GM19238 (cell line): ENCODE results near the gene LLGL1.

Source experiments
- DNase-seq: peaks from one replicate; pipeline ENCODE4 v3.0.0; 2011; ENCODE audit warnings: low spot score; ENCODE audit not compliant: insufficient read length

Gene LLGL1

DNA sequence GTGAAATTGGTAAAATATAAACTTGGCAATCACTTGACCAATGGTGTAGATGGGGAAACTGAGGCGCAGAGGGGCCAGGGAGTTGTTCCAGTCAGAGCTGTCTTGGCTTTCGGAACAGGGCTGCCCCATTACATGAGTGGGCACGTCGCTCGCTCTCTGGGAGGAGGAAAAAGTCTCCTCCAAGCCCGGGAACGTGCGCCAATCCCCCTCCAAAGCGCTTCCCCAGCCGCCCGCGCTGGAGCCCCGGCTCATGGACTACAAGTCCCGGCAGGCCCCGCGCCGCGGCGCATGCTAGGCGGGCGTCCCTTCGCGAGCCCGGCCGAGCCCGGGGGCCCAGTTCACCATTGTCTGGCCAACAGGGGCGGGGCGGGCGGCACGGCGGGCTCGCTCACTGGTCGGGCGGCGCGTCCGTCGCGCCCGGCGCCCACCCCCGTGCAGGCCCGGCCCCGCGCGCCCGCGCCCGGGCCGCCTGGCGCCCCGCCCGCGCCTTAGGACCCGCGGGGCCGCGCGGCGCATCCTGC lies at the start of gene LLGL1:
Gene LLGL1 (plus strand): TSS at position 515 of the 521 bp plus-strand sequence. CDS start 48 bp downstream, outside the sequence.
- peak; percentile 100 for DNase-seq

DNA sequence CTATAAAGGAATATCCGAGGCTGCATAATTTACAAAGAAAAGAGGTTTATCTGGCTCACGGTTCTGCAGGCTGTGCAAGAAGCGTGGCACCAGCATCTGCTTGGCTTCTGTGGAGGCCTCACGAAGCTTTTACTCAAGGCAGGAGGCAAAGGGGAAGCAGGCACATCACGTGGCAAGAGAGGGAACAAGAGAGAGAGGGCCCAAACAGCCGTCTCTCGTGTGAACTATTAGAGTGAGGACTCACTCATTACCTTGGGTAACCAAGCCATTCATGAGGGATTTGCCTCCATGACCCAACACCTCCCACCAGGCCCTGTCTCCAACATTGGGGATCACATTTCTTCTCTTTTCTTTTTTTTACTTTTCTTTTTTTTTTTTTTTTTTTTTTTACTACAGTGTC lies 49.3 kb upstream of the LLGL1 start:
- no peak for DNase-seq

DNA sequence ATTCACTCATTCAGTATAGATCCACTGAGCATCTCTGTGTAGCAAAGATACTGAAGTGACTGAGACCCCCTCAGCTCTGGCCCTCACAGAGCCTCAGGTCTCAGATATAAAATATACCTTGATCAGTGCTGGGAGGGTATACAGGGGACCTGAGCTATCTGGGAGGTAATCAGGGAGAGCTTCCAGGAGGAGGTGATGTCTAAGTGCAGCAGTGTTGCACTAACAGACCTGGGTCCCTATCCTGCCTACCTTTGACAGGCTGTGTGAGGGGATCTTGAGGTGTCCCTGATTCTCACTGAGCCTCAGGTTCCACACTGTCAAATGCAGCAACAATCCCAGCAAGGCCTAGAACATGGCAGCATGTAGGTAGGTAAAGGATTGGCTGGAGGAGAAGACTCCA lies 48.3 kb upstream of the LLGL1 start:
- no peak for DNase-seq

DNA sequence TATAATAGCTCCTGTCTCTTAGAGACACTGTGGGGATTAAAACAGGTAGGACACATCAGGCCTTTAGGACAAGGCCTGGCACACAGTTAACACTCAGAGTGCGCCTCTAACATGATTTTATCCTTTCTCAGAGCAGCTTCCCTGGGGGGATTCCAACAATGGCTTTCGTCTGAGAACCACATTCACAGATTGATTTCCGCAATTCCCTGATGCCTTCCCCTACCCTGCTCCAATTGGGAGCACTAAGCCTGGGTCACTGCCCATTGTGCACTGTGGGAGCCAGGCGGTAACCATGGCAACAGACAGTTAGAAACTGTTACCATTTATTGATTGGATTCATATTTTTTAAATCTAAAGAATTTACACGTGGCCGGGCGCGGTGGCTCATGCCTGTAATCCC lies 47.7 kb upstream of the LLGL1 start:
- DNase-seq: no peak

DNA sequence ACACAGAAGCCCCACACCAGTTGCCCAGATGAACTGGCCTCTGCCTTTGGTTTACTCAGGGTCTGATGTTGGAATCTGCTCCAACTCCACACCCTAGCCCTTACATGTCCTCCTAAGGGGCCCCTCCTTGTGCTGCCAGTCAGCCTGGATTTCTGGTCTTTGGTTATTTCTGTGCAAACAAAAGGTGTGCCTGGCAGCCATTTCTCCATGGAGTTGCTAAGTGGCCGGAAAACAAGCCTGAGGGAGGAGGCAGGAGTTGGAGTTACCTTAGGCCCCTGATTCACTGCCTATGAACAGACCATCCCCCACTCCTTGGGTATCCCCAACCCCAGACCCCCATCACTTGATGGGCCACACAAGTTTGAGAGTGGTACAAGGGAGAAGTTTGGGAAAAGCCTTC lies 46.2 kb upstream of the LLGL1 start:
- no peak for DNase-seq

DNA sequence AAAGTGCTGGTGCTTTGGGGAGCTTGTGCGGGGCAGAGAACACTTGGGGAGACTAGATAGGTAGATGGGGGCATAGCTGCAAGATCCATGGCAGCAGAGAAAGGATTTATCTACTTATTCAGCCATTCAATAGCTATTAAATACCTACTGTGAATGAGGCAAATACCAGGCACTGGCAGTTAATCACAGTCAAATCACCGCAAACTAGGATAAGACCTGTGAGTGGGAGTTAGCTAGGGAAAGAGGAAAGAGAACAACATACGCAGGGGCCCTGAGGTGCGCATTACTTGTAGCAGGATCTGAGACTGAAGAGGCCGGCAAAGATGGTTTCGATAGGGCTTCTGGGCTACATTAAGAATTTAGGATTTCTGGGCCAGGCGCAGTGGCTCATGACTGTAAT lies 45.6 kb upstream of the LLGL1 start:
- no peak for DNase-seq

DNA sequence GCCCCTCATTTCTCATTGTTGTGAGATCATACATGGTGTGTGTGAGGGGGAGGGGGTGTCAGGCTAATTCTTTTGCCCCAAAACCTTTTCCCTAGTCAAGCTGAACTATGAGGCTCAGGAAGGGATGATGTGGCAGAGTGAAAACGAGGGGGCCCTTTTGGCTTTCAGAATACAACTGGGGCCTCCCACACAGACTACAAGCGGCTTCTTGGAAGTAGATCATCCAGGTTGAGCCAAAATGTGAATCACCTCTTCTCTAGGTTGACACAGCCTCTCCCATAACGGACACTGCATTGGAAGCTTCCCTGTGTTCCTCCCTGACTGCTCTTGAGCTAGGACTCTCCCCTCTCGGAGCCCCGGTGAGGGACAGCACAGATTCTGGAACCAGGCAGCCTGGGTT lies 44.1 kb upstream of the LLGL1 start:
- no peak for DNase-seq

DNA sequence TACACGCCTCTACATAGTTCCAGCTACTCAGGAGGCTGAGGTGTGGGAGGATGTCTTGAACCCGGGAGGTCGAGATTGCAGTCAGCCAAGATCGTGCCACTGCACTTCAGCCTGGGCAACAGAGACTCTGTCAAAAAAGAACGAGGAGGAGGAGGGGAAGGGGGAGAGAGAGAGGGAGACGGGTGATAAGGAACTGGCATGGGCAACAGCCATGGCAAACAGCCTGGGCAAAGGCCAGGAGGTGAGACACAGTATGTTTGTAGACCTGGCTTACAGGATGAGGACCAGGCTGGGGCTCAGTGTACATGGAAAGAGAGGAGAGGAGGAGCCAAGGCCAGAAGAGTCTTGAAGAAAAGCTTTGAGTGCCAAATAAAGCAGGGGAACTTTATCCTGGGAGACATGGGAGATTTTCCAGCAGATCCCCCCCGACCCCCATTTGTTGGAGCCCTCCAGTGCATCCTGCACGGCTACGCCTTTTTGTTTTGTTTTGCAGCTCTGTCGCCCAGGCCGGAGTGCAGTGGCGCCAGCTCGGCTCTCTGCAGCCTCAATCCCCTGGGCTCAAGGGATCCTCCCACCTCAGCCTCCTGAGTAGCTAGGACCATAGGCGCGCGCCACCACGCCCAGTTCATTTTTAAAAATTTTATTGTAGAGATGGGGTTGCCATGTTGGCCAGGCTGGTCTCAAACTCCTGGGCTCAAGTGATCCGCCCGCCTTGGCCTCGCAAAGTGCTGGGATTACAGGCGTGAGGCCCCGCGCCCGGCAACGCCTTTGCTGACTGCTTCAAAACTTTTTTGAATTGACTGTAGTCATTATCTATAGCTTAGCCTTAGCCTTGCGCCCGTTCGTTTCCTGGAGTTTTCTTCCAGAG lies 43.1 kb upstream of the LLGL1 start:
- no peak for DNase-seq

DNA sequence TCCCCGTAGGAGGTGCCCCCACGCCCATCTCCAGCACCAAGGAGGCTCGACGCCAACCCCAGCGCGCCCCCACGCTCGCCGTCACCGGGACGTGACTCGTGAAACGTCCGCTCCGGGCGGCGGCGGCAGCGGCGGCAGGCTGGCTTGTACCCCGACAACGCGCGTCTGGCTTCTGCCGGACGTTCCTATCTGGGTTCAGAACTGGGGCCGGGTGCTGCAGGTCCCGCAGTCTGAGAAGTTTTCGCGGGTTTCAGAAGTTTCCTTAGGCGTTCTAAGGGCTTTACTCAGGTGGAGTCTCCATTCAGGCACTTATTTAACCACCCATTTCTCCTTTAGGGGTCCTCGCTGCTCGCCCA lies 42.5 kb upstream of the LLGL1 start:
- DNase-seq: peak; percentile 75

DNA sequence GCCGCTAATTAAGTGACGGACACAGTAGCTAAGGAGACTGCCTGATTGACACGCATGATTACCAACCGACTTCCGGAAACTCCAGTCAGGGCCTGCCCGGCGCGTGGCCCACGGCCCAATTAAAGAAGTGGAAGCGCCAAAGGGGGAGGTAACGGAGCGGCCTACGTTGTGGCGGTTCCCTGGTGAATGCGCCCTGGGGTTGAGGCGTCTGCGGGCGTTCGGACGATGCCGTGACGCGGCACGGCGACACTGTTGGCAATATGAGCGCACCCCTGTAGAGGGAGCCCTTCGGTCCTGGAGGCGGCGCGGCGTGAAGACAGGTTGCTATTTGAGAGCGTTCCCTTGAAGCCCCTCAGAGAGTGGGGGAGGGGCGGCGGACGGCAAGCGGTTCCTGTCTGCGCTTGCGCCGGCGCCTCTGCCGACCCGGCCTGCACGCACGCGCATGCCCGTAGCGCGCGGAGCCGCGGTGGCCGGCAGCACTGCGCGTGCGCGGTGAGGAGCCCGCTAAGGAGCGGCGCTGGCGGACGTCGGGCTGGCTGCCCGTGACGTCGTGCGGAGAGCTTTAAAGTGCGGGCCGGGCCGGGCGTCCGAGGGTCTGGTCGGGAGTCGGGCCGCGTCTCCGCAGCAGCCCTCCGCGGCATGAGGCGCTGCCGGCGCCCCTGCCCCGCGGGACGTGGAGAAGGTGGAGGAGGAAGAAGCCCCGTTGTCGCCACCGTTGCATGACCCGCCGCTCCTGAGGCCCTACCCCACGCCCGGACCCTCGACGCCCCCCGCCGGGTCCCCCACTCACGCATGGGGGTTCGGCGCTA lies 41.9 kb upstream of the LLGL1 start, which contains the start of gene ALKBH5:
Gene ALKBH5 (plus strand): TSS at position 495 of the 809 bp plus-strand sequence. CDS start 416 bp downstream, outside the sequence.
- peak; percentile 97 for DNase-seq

DNA sequence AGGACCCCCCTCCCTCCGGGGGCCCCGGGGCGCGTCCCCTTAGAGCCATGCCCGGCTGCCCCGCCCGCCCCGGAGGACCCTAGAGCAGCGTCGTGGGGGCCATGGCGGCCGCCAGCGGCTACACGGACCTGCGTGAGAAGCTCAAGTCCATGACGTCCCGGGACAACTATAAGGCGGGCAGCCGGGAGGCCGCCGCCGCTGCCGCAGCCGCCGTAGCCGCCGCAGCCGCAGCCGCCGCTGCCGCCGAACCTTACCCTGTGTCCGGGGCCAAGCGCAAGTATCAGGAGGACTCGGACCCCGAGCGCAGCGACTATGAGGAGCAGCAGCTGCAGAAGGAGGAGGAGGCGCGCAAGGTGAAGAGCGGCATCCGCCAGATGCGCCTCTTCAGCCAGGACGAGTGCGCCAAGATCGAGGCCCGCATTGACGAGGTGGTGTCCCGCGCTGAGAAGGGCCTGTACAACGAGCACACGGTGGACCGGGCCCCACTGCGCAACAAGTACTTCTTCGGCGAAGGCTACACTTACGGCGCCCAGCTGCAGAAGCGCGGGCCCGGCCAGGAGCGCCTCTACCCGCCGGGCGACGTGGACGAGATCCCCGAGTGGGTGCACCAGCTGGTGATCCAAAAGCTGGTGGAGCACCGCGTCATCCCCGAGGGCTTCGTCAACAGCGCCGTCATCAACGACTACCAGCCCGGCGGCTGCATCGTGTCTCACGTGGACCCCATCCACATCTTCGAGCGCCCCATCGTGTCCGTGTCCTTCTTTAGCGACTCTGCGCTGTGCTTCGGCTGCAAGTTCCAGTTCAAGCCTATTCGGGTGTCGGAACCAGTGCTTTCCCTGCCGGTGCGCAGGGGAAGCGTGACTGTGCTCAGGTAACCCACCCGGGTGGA lies 41.0 kb upstream of the LLGL1 start:
- DNase-seq: peak; percentile 35

DNA sequence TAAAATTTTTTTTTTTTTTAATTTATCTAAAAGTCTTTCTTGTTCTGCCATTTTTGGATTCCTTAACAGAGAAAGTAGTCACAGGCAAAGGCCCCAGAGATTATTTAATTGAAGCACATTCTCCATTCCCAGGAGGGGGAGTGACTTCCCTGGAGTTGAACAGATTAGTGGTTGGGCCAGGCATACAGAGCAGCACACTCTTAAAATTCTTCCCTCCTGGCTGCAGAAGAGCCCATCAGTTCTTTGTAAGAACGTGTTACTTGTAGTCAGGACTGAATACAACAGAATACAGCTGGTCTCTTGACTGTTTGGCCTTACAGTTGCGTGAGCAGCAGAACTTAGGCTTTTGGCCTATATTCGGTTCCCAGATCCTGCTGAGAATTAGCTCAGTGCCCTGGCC lies 40.0 kb upstream of the LLGL1 start:
- DNase-seq: no peak

DNA sequence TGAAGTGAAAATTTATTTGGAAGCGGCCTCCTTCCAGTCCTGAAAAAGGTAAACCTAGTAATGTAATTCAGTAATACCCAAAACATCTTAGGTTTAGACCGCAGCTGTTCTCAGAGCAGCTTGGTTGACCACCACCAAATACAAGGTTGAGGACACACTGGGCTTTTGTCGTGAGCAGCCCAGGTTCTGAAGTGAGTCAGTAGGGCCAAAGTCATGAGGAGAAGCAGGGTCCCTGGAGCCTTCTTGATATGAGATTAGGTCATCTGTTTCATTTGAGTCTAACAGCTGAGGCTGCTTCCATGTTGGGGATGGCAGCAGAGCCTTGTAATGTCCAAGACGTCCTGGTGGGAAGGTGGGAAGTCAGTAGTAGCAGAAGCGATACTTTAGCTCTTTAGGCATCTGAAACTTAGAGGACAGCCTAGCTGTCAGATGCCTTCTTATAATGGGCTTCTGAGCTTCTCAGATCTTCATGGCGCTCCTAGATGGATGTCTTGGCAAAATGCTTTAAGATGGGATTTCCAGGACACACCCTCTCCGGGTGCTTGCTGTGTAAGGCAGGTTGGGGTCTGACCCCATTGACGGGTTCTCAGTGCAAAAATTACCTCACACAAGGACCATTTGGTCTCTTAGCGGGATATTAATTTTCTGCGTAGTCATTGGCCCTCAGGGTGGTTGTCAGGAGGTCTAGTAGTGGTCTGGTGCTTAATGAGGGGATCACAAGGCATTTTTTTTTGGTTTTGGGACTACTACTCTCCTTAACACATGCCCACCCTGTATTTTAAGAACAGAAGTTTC lies 39.4 kb upstream of the LLGL1 start:
- DNase-seq: no peak

DNA sequence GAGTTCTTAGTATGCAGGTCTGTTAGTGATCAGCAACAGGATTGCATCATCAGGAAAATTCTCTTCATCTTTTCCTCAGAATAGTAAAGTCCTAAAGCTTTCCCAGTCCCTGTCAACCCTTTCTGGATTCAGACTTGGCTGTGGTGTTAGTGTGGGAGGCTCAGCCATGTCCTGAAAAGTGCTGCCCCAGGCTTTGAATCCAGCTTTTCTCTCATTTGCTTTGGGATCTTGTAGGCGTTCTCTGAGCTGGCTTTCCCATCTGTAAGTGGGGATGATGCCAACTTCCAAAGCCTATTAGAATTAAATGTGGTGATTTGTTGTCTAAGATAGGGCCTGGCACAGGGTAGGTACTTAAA lies 38.8 kb upstream of the LLGL1 start:
- no peak for DNase-seq

DNA sequence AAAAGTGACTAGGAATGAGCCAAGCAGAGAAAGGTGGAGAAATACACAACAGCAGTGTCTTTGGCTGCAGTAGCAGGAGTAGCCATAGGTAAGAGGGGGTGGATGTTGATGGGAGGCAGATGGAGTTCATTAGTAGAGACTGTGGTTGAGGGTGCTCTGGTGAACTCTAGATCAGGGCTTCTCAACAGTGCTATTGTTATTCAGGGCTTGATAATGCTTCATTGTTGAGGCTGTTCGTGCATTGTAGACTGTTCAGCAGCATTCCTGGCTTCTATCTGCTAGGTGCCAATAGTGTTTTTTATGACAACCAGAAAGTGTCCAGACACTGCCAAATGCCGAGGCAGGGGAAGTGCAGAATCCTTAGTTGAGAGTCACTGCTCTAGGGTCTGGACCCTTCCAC lies 38.2 kb upstream of the LLGL1 start:
- no peak for DNase-seq

DNA sequence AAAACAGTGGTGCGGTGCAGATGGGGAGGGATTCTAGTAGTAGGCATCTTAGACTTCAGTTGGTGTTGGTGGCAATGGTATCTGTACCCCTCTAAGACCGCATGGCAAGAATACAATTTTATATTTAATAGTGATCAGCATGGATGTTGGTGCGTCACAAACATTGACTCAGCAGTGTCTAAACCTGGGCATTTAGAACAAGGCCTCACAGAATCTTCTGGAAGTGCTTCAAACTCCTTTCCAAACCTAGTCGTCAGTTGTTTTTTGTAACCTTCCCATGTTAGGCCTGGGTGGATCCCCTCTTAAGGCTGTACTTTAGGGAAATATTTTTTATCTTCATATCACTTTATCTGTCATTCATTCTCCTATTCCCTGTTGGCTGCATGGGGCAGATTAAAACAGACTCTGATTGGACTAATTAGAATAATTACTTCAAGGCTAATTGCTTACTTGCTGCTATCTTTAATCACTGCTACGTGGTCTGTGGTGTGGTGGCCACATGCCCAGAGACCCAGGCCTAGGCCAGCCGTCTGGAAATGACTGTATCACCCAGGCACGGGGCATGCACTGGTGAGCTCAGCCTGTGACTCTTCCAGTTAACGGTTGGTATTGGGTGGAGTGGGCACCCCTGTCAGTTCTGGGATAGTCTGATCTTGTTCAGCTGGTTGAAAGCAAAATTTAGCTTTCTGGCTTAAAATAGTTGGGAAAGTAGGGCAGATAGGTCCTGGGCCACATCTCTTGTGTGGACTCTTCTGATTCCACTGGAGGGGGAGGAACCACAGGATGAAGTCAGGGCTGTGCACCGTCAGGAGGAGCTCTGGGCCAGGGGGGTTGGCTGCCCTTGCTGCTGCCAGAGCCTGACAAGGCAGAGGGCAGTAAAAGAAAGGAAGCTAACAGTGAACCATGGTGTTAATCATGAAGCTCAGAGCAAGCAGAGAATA lies 37.3 kb upstream of the LLGL1 start:
- DNase-seq: no peak

DNA sequence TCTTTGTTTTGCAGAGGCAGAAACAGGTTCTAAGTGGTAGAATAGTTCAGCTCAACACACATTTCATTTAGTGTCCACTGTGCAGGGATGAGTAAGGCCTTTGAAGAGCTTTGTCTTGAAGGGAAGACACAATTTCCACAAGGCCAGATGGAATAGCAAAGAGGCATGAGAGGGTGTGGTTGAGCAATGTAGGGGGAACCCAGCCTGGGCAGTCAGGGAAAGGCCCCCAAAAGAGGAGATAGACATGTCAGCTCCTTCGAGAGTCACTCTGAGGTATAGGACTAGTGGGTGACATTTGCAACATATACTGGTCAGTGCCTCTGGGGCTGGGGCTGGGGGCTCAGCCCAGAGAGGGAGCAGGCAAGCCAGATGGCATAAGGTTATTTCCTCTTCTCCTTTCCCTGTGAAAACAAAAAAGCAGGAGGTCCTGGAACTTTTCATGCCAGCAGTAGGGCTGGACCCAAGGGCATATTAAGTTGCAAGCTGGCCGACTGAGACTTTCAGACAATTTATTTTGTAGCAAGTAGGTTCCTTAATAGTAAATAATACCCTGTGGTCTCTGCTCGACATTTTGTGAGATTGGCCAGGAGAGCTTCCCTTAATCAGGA lies 34.7 kb upstream of the LLGL1 start:
- no peak for DNase-seq

DNA sequence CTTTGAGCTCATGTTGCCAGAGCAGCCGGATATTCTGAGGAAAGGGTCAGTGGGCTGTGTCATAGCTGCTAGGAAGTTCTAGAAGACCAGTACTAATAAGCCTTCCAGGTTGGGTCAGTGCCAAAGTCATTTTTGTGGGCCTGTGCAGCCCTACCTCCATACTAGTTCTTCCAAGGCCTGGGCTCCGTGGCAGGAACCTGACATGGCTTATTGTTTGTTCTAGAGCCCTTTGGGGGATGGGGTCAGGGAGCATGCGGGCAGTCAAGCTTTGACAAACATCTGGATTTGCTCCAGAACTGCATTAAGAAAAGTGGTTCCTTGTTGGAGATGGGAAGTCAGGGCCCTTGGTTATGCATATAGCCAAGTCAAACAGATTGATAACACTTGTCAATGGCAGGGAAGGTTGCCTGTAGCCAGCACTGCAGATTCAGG lies 34.2 kb upstream of the LLGL1 start:
- no peak for DNase-seq

DNA sequence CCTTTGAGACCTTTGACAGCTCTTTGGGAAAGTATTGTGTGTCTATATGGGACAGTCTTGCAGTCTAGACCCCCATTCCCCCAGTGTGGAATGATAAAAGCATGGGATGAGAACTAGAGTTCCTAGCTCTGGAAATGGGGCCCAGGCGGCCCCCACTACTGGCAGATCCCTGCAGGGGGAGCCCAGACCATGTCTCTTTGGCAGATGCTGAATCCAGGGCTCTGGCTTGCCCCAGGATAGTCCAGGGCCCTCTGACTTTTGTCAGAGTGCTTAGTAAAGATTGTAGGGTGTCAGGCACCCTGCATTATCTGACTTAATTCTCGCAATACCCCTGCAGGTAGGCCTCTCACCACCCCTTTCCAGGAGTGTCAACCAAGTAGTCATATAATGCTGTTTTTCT lies 33.5 kb upstream of the LLGL1 start:
- no peak for DNase-seq
